Measurements from ENCODE around the gene HSPB6.

- TF ChIP-seq CTCF (IDR thresholded peaks at IDR 0.05) (no peak), POLR2A (IDR thresholded peaks at IDR 0.05) (no peak)
Observed at GRCh38 chr19:35729021-35729420, 27.8 kb downstream of the HSPB6 start.
